ENCODE data around the gene HSPA12B.

HSPA12B gene

DNA sequence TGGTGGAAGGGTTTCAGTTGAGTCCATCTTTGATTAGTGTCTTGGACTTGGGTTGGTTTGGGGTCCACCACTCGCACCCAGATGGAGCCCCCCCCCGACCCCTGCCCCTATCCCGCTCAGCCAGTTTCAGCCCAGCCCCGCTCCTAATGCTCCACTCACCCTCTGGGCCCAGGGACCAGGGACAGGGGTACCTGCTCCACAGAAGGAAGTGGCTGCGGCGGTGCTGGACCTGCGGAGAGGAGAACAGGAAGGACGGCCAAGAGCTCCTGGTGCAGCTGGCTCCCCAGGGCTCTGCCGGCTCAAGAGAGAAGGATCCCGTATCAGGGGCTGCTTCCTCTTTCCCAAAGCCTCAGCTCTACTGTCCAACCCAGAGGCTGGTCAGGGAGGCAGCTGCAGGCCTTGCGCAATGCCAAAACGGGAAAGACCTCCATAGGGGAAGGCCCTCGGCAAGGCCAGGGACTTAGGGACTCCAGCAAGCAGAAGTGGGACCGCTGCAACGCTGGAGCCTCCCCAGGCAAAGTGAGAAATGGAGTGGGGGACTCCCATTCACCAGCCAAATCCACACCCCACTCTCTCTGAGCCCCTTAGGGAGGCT is 20.1 kb upstream of the HSPA12B start, which contains the start of gene SIGLEC1:
TSS of gene SIGLEC1 (minus strand) at position 322 of the 595 bp plus-strand sequence. CDS start 5,472 bp downstream, outside the sequence.
- Histone ChIP-seq H3K27me3 (ENCODE audit: control insufficient read depth, low read length) (0 out of 2 replicates have a peak, but pooled peaks cover 2% of the 10 kb centered on the region), H3K4me2 (ENCODE audit: low read length) (no peak within 1 kb of the TSS), H3K79me2 (ENCODE audit: control insufficient read depth, low read length) (no peaks in the 10 kb centered on the region), H3K36me3 (ENCODE audit: control insufficient read depth, low read length) (no peaks in the 10 kb centered on the region), H3K4me3 (ENCODE audit: low read length) (no peak within 1 kb of the TSS), H4K20me1 (ENCODE audit: control insufficient read depth, insufficient read depth, low read depth, low read length) (no peaks in the 10 kb centered on the region), H3K9me2 (replicated peaks; ENCODE audit: control insufficient read depth, low read length) (no peaks in the 10 kb centered on the region), H3K9me3 (ENCODE audit: control insufficient read depth, insufficient read depth, low read length) (no peaks in the 10 kb centered on the region), H3K4me1 (ENCODE audit: control insufficient read depth, low read length) (no peaks in the 10 kb centered on the region), H3F3A (ENCODE audit: control insufficient read depth, insufficient read depth) (no peaks in the 10 kb centered on the region), H3K27ac (ENCODE audit: low read depth, low read length) (no peak within 1 kb of the TSS)
- TF ChIP-seq CTCF (IDR thresholded peaks at IDR 0.05; ENCODE audit: low read depth, low read length, poor library complexity, severe bottlenecking): no peak
- no peak for TF ChIP-seq EZH2phosphoT487 (IDR thresholded peaks at IDR 0.05; ENCODE audit: borderline replicate concordance, low read length)

- H3K79me2 ChIP-seq (ENCODE audit: control insufficient read depth, low read length): no peaks in the 10 kb centered on the region
- H3K27me3 ChIP-seq (ENCODE audit: control insufficient read depth, low read length): peaks cover 5% of the 10 kb centered on the region; the same call in 1 of the 2 replicates
- H3K4me2 ChIP-seq (ENCODE audit: low read length): no peak overlapping the region
- no peaks in the 10 kb centered on the region for H3K36me3 ChIP-seq (ENCODE audit: control insufficient read depth, low read length)
- no peak overlapping the region for H3K4me3 ChIP-seq (ENCODE audit: low read length)
- H3K9me2 ChIP-seq (replicated peaks; ENCODE audit: control insufficient read depth, low read length): no peaks in the 10 kb centered on the region
- H3K4me1 ChIP-seq (ENCODE audit: control insufficient read depth, low read length): no peaks in the 10 kb centered on the region
- no peaks in the 10 kb centered on the region for H3K9me3 ChIP-seq (ENCODE audit: control insufficient read depth, insufficient read depth, low read length)
- no peak overlapping the region for H3K27ac ChIP-seq (ENCODE audit: low read depth, low read length)
- H4K20me1 ChIP-seq (ENCODE audit: control insufficient read depth, insufficient read depth, low read depth, low read length): no peaks in the 10 kb centered on the region
- TF ChIP-seq CTCF (IDR thresholded peaks at IDR 0.05; ENCODE audit: low read depth, low read length, poor library complexity, severe bottlenecking) (no peak), EZH2phosphoT487 (IDR thresholded peaks at IDR 0.05; ENCODE audit: borderline replicate concordance, low read length) (no peak)
- no peaks in the 10 kb centered on the region for H3F3A ChIP-seq (ENCODE audit: control insufficient read depth, insufficient read depth)
Measured at GRCh38 chr20:3714092-3714491, 18.4 kb upstream of the HSPA12B start.

DNA sequence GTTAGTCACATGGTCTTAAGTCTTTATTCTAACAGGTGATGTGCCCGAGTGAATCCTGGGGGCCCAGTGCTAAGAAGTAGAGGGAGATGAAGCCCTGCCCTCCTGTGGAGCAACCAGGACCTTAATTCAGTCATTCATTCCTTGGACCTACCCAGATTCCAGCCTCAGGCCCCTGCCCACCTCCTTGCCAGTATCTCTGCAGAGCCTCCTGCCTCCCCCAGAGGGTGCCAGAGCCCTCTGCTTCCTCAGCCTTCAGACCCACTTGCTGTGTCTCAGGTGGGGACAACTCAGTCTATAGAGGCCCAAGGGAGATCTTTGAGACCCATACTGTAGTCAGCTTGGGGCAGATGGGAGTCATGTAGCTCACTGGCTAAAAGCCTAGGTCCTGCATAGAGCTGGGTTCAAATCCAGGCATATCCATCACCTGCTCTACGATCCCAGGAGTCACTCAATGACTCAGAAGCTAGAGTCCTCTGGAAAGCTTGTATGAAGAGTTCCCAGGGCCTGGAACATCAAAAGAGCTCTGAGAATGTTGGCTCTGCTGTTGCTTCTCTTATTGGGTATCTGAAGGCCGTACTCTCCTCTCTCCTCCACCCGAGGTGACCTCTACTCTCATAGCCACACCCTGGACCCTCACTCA is 16.2 kb upstream of the HSPA12B start:
- H4K20me1 ChIP-seq (ENCODE audit: control insufficient read depth, insufficient read depth, low read depth, low read length): no peaks in the 10 kb centered on the region

More for the DNA sequence above, 16.2 kb upstream of the HSPA12B start:
- Histone ChIP-seq H3K9me3 (ENCODE audit: control insufficient read depth, insufficient read depth, low read length) (no peaks in the 10 kb centered on the region), H3K27ac (ENCODE audit: low read depth, low read length) (no peak overlapping the region), H3K4me2 (ENCODE audit: low read length) (no peak overlapping the region), H3F3A (ENCODE audit: control insufficient read depth, insufficient read depth) (no peaks in the 10 kb centered on the region; the same call in 1 of the 2 replicates), H3K36me3 (ENCODE audit: control insufficient read depth, low read length) (no peaks in the 10 kb centered on the region), H3K9me2 (replicated peaks; ENCODE audit: control insufficient read depth, low read length) (no peaks in the 10 kb centered on the region), H3K4me1 (ENCODE audit: control insufficient read depth, low read length) (peaks cover 19% of the 10 kb centered on the region), H3K27me3 (ENCODE audit: control insufficient read depth, low read length) (peaks cover 17% of the 10 kb centered on the region), H3K4me3 (ENCODE audit: low read length) (no peak overlapping the region), H3K79me2 (ENCODE audit: control insufficient read depth, low read length) (no peaks in the 10 kb centered on the region)
- peak; percentile 82 for TF ChIP-seq CTCF (IDR thresholded peaks at IDR 0.05; ENCODE audit: low read depth, low read length, poor library complexity, severe bottlenecking)
- no peak for TF ChIP-seq EZH2phosphoT487 (IDR thresholded peaks at IDR 0.05; ENCODE audit: borderline replicate concordance, low read length)
